Suprapubic skin (tissue), 4 donors: ENCODE data around the gene MS4A6A. TPM values are rescaled to one million over a fixed set of nuclear protein-coding genes. Genes with fewer than 3 reads are reported as not detected.
A peak's percentile ranks its signal among the peaks of the same experiment; 100 is the strongest.

Experiments used
- DNase-seq, 2 donors: peaks; one replicate each; pipeline ENCODE4 v3.0.0-alpha.2; 2019; ENCODE audit warnings: low spot score in 2 of 2
- H3K27ac ChIP-seq: fragments of 200-600 bp; sonication (generic); one replicate; pipeline ENCODE4 v1.5.1; 2019
- H3K27me3 ChIP-seq: fragments of 200-600 bp; sonication (generic); one replicate; pipeline ENCODE4 v1.5.1; 2019
- H3K36me3 ChIP-seq: fragments of 200-600 bp; sonication (generic); one replicate; pipeline ENCODE4 v1.5.1; 2019
- H3K4me1 ChIP-seq: fragments of 200-600 bp; sonication (generic); one replicate; pipeline ENCODE4 v1.5.1; 2019
- H3K4me3 ChIP-seq: fragments of 200-600 bp; sonication (generic); one replicate; pipeline ENCODE4 v1.5.1; 2019; ENCODE audit warnings: mild to moderate bottlenecking
- H3K9me3 ChIP-seq: fragments of 200-600 bp; sonication (generic); one replicate; pipeline ENCODE4 v1.5.1; 2019
- CTCF ChIP-seq, 2 donors: fragments of 200-600 bp in 1 of 2; fragments of 450-650 bp in 1 of 2; sonication (generic) in 1 of 2; IDR thresholded peaks; one replicate each; pipeline ENCODE4 v1.5.1; 2016 to 2019; ENCODE audit warnings: antibody characterized with exemption in 2 of 2, mild to moderate bottlenecking in 1 of 2, moderate library complexity in 1 of 2
- EP300 ChIP-seq: sonication (generic); formaldehyde crosslinking; IDR thresholded peaks from one replicate; pipeline ENCODE4 v1.6.1; 2017; ENCODE audit warnings: antibody characterized with exemption
- POLR2A ChIP-seq, 2 donors: fragments of 450-650 bp; IDR thresholded peaks; one replicate each; pipeline ENCODE4 v1.6.1; 2017; ENCODE audit warnings: antibody characterized with exemption in 2 of 2, mild to moderate bottlenecking in 2 of 2, moderate library complexity in 2 of 2
- POLR2AphosphoS5 ChIP-seq, 3 donors: sonication (generic); formaldehyde crosslinking; IDR thresholded peaks; one replicate each; pipeline ENCODE4 v1.6.1; 2017; ENCODE audit warnings: antibody characterized with exemption in 3 of 3
- WGBS: methylation state at CpG from one replicate; pipeline ENCODE4 v1.1.5; 2018; 5-methylcytosine and 5-hydroxymethylcytosine counted together
- total RNA-seq, 4 donors: library from RNA; depleted of rRNA; stranded (reverse); fragments of >200 nt; gene quantifications; one replicate each; pipeline ENCODE4 v1.1.0, GENCODE V29; 2016

MS4A6A gene
- total RNA-seq, 4 donors from 2014 or later: 6.9 to 13.4 (median 9.2) TPM

GRCh38 chr11:60175860-60176275, 7.0 kb downstream of the MS4A6A start:
- TF ChIP-seq POLR2AphosphoS5 (IDR thresholded peaks at IDR 0.05) (no peak), CTCF (IDR thresholded peaks at IDR 0.05) (no peak), EP300 (no peak), POLR2A (IDR thresholded peaks at IDR 0.05) (no peak)
- Histone ChIP-seq H3K27ac (no peak overlapping the region), H3K36me3 (no peaks in the 10 kb centered on the region), H3K4me1 (no peaks in the 10 kb centered on the region), H3K27me3 (no peaks in the 10 kb centered on the region), H3K9me3 (no peaks in the 10 kb centered on the region), H3K4me3 (no peak overlapping the region)
- WGBS: 83% methylated on average over 5 of the region's 5 CpGs
- DNase-seq: no peak

GRCh38 chr11:60172011-60172410, 10.9 kb downstream of the MS4A6A start:
- no peaks in the 10 kb centered on the region for H3K9me3 ChIP-seq
- no peak overlapping the region for H3K27ac ChIP-seq
- H3K4me3 ChIP-seq: no peak overlapping the region
- DNase-seq: no peak
- no peaks in the 10 kb centered on the region for H3K27me3 ChIP-seq
- no peaks in the 10 kb centered on the region for H3K36me3 ChIP-seq
- H3K4me1 ChIP-seq: no peaks in the 10 kb centered on the region
- TF ChIP-seq POLR2AphosphoS5 (IDR thresholded peaks at IDR 0.05) (no peak), POLR2A (IDR thresholded peaks at IDR 0.05) (no peak), EP300 (no peak), CTCF (IDR thresholded peaks at IDR 0.05) (no peak)

- Histone ChIP-seq H3K27ac (no peak overlapping the region), H3K27me3 (no peaks in the 10 kb centered on the region), H3K36me3 (no peaks in the 10 kb centered on the region), H3K9me3 (no peaks in the 10 kb centered on the region), H3K4me3 (no peak overlapping the region), H3K4me1 (no peaks in the 10 kb centered on the region)
- TF ChIP-seq POLR2AphosphoS5 (IDR thresholded peaks at IDR 0.05) (no peak), POLR2A (IDR thresholded peaks at IDR 0.05) (no peak), CTCF (IDR thresholded peaks at IDR 0.05) (no peak), EP300 (no peak)
- 91% methylated on average over 1 of the region's 1 CpG for WGBS
- DNase-seq: no peak
Measured at GRCh38 chr11:60170566-60170965, 12.3 kb downstream of the MS4A6A start.

GRCh38 chr11:60169264-60169915, 13.5 kb downstream of the MS4A6A start:
- WGBS: 72% methylated on average over 6 of the region's 6 CpGs
- DNase-seq: no peak
- Histone ChIP-seq H3K4me1 (no peaks in the 10 kb centered on the region), H3K4me3 (no peak overlapping the region), H3K36me3 (no peaks in the 10 kb centered on the region), H3K27me3 (no peaks in the 10 kb centered on the region), H3K9me3 (no peaks in the 10 kb centered on the region), H3K27ac (no peak overlapping the region)
- TF ChIP-seq EP300 (no peak), POLR2AphosphoS5 (IDR thresholded peaks at IDR 0.05) (no peak), CTCF (IDR thresholded peaks at IDR 0.05) (peak in 1 of 2 donors; percentile 21), POLR2A (IDR thresholded peaks at IDR 0.05) (no peak)

- no peaks in the 10 kb centered on the region for H3K27me3 ChIP-seq
- no peak overlapping the region for H3K27ac ChIP-seq
- no peaks in the 10 kb centered on the region for H3K4me1 ChIP-seq
- no peaks in the 10 kb centered on the region for H3K9me3 ChIP-seq
- 90% methylated on average over 6 of the region's 6 CpGs for WGBS
- DNase-seq: no peak
- no peaks in the 10 kb centered on the region for H3K36me3 ChIP-seq
- H3K4me3 ChIP-seq: no peak overlapping the region
- TF ChIP-seq EP300 (no peak), POLR2AphosphoS5 (IDR thresholded peaks at IDR 0.05) (no peak), CTCF (IDR thresholded peaks at IDR 0.05) (no peak), POLR2A (IDR thresholded peaks at IDR 0.05) (no peak)
Measured at GRCh38 chr11:60168306-60168705, 14.6 kb downstream of the MS4A6A start.
